ENCODE results near the gene RAB20.
"Not testable (repeated sequence)": the region's sequence is repeated elsewhere in the genome, so short reads cannot be mapped to it uniquely, and the experiment has no call there.

RAB20 gene

DNA sequence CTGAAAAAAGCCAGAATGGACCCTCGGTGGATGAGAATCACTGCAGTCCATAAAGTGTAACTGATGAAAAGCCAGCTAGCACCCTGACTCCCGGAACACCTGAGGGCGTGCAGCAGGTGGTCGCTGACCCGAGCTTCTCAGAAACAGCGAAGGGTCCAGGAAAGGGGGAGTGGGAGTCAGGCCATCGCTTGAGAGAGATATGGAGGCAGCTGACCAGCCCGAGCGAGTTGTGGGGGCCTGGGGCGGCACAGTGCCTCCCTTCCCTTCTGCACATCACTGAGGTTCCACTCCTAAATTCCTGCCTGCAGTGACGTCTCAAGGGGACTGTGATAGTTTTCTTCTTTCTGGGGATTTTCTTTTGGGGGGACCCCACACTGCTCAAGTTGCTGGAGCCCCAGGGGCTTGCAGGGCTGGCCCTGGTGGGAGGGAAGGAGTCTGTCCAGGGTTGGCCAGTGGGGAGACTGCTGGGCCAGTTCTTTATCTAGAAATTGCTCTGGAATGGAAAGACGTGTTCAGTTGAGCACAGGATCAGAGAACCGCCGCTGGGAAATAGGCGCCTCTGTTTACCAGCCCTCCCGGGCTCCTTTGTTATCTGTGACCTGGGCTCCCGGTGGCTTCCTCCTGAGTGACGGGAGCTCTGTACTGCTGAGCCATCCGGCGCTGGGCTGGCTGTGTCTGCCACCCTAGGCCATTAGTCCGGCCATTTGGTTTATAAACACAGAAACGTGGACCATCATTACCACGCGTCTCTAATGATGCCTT, 71.3 kb downstream of the RAB20 start:
- DNase-seq (ENCODE audit: low spot score) = no peak

GRCh38 chr13:110486880-110487279, 74.6 kb downstream of the RAB20 start:
- DNase-seq (ENCODE audit: low spot score) = not testable (repeated sequence)

DNA sequence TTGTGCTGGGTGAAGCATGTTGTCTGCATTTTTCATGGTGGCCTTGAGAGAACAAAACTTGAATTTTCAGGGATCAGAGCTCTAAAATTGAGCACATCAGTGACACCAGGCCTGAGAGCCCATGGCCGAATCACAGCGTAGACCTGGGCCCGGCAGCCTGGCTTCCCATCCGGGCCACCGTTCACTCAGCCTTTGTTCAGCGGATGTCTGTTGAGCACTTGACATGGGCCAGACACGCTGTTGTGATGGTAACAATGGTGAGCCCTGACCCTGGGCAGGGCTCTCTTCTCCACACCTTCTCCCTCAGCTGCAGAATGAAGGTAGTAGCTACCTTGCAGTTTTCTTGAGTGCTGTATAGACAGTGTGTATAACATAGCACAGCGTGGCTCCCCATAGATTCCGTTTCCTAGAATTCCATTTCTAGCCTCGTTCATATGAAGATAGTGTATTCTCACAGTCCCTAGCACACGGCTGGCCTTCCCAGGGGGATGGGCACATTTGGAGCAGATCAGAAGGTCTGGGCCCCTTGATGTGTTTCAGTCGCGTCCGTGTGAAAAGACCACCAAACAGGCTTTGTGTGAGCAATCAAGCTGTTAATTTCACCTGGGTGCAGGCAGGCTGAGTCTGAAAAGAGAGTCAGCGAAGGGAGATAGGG, 75.3 kb downstream of the RAB20 start:
- DNase-seq (ENCODE audit: low spot score) = no peak

- DNase-seq (ENCODE audit: low spot score) = no peak
Measured at GRCh38 chr13:110485604-110486003, 75.9 kb downstream of the RAB20 start.

DNA sequence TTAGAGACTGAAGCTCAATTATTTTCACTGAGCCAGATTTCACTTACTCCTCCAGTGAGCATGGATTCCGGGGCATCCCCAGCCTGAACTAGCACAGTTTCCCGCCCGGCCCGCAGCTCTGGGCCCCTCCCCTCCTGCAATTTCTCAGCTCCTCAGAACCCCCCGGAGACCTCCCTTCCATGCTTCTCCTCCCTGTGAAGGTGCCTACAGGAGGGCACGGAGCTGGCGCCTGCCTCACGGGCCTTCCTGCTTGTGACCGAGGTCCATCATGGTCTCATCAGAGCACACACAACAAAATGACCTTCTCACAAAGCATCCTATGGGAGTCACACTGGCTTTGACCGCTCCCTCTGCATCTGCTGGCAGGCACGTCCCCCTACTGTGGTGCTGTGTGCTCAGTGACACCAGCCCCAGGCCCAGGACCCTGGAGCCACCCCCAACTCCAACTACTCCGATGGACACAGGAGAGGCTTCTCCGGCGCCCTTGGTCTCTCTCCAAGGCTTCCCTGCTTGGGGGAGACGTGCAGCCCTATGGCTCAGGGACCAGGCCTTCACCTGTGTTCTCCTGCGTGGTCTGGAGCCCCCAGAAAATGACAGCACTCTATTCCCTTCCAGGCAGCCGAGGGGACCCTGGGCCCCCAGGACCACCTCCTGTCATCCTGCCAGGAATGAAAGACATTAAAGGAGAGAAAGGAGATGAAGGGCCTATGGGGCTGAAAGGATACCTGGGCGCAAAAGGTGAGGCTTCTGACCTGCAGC, 77.1 kb downstream of the RAB20 start:
- DNase-seq (ENCODE audit: low spot score) = no peak

- DNase-seq (ENCODE audit: low spot score) = no peak
Measured at GRCh38 chr13:110483386-110483968, 78.0 kb downstream of the RAB20 start.

DNA sequence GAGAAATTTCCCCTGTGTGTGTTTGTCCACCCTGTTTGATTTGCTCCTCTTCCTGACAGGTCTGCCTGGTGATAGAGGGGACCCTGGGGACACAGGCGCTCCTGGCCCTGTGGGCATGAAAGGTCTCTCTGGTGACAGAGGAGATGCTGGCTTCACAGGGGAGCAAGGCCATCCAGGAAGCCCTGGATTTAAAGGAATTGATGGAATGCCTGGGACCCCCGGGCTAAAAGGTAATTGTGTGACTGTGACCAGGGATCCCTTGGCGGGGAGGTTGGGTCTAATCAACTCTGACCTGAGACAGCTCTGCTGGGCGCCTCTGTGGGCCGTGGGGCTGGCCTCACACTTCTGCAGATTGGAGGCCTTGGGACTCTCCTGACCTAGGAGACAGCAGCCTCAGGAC, 81.4 kb downstream of the RAB20 start:
- DNase-seq (ENCODE audit: low spot score) = no peak

DNA sequence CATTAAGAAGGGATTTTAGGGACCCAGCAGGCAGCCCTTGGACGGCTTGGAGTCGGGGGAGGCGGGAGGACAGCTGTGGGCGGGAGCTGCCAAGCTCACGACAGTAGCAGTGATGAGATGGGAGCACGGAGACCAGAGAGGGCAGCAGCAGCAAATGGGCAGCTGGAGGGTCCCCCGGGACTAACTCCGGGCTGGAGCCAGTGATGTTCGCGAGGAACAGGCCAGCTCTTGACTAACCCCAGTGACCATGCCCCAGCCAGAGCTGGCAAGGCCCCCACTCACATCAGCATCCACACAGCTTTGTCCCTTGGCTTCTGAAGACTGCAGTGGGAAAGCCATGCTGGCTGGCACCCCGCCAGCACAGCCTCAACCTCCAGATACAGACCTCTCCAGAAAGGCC, 81.9 kb downstream of the RAB20 start:
- no peak for DNase-seq (ENCODE audit: low spot score)

GRCh38 chr13:110479215-110479545, 82.3 kb downstream of the RAB20 start:
- DNase-seq (ENCODE audit: low spot score) = no peak

GRCh38 chr13:110478405-110479214, 82.9 kb downstream of the RAB20 start:
- no peak for DNase-seq (ENCODE audit: low spot score)

- DNase-seq (ENCODE audit: low spot score) = no peak
Measured at GRCh38 chr13:110477706-110478245, 83.7 kb downstream of the RAB20 start.

GRCh38 chr13:110476220-110476617, 85.3 kb downstream of the RAB20 start:
- no peak for DNase-seq (ENCODE audit: low spot score)

- no peak for DNase-seq (ENCODE audit: low spot score)
Measured at GRCh38 chr13:110475550-110476219, 85.8 kb downstream of the RAB20 start.

DNA sequence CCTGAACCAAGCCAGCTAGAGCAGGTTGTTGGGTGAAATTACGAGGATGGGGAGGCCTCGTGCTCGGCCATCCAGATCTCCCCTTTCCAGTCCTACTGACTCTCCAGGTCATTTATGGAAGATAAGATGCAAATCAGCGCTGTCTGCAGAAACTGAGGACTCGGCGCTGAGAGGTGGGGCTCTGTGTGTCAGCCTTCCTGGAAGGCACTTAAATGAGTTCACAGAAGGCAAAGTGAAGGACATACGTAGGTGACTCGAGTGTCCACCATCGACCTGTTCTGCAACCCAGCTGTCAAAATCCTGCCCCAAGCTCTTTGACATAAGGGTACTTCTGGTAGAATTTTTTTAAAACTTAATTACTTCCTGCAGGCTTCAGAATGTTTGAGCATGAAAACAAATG, 86.4 kb downstream of the RAB20 start:
- DNase-seq (ENCODE audit: low spot score) = no peak

- no peak for DNase-seq (ENCODE audit: low spot score)
Measured at GRCh38 chr13:110474713-110475112, 86.8 kb downstream of the RAB20 start.

Measured in left forelimb (tissue), 1 donor.